HEK293 (cell line): Measurements from ENCODE around the gene CD9.
"Not testable (repeated sequence)": the region's sequence is repeated elsewhere in the genome, so short reads cannot be mapped to it uniquely, and the experiment has no call there.

ENCODE experiments used
- CTCF ChIA-PET: fragments of 350-600 bp; formaldehyde crosslinking; extraction: SDS; loops from one replicate; lab custom pipeline; 2021; ENCODE audit warnings: antibody characterized with exemption; lab: Yijun Ruan, JAX
- POLR2A ChIA-PET: fragments of 300-600 bp; formaldehyde crosslinking; extraction: SDS; loops from one replicate; lab custom pipeline; 2020; ENCODE audit warnings: antibody characterized with exemption, inconsistent platforms; lab: Yijun Ruan, JAX
- H3K27ac ChIP-seq: fragments of 200-500 bp; sonication (Bioruptor generic); 2 replicates; pipeline ENCODE4 v1.5.1; 2014; ENCODE audit warnings: low read depth, low read length, control low read depth, inconsistent platforms; ENCODE audit errors: extremely low read depth
- H3K36me3 ChIP-seq, 2 experiments: fragments of 200-500 bp in 1 of 2; sonication (Bioruptor generic) in 1 of 2; 1 replicate in 1 of 2; 2 replicates in 1 of 2; pipeline ENCODE4 v1.5.1; 2014 to 2017; ENCODE audit warnings: inconsistent platforms in 2 of 2, low read length in 2 of 2; ENCODE audit not compliant: control insufficient read depth in 2 of 2, insufficient read depth in 1 of 2
- H3K4me1 ChIP-seq: fragments of 200-500 bp; sonication (Bioruptor generic); 2 replicates; pipeline ENCODE4 v1.5.1; 2014; ENCODE audit warnings: mild to moderate bottlenecking, low read length, inconsistent platforms; ENCODE audit not compliant: control insufficient read depth, insufficient read depth
- H3K4me3 ChIP-seq: 2 replicates; pipeline ENCODE4 v1.5.1; 2011; ENCODE audit warnings: low read depth, mild to moderate bottlenecking, control low read depth, low read length, moderate library complexity
- H3K9me3 ChIP-seq: fragments of 200-500 bp; sonication (Bioruptor generic); 2 replicates; pipeline ENCODE4 v1.5.1; 2014; ENCODE audit warnings: low read depth, low read length, inconsistent platforms; ENCODE audit not compliant: control insufficient read depth, insufficient read depth
- MYNN ChIP-seq: fragments of 450-650 bp; formaldehyde crosslinking; IDR thresholded peaks from 2 replicates; pipeline ENCODE4 v1.5.1; 2016; ENCODE audit warnings: missing biosample characterization, missing genetic modification characterization, borderline replicate concordance
- ZNF10 ChIP-seq: fragments of 450-650 bp; formaldehyde crosslinking; IDR thresholded peaks from 2 replicates; pipeline ENCODE4 v1.5.1; 2017; ENCODE audit warnings: missing biosample characterization, missing genetic modification characterization
- ZNF112 ChIP-seq: fragments of 450-650 bp; formaldehyde crosslinking; IDR thresholded peaks from 2 replicates; pipeline ENCODE4 v1.5.0; 2017; ENCODE audit warnings: missing biosample characterization, missing genetic modification characterization
- ZNF211 ChIP-seq: fragments of 450-650 bp; formaldehyde crosslinking; IDR thresholded peaks from 2 replicates; pipeline ENCODE4 v1.5.1; 2016; ENCODE audit warnings: low read depth, missing biosample characterization, missing genetic modification characterization
- ZNF239 ChIP-seq: fragments of 450-650 bp; formaldehyde crosslinking; IDR thresholded peaks from 2 replicates; pipeline ENCODE4 v1.5.1; 2016; ENCODE audit warnings: missing biosample characterization, missing genetic modification characterization
- ZNF692 ChIP-seq: fragments of 450-650 bp; formaldehyde crosslinking; IDR thresholded peaks from 2 replicates; pipeline ENCODE4 v1.5.1; 2016; ENCODE audit warnings: missing biosample characterization, missing genetic modification characterization
- TF ChIP-seq, protein P1 (sequence below): fragments of 450-650 bp; formaldehyde crosslinking; IDR thresholded peaks from 2 replicates; pipeline ENCODE4 v1.5.1; 2016; ENCODE audit warnings: missing biosample characterization, missing genetic modification characterization, borderline replicate concordance
- TF ChIP-seq, protein P2 (sequence below): fragments of 450-650 bp; formaldehyde crosslinking; IDR thresholded peaks from 2 replicates; pipeline ENCODE4 v1.5.1; 2016; ENCODE audit warnings: missing biosample characterization, missing genetic modification characterization, low read depth

The CD9 gene

DNA sequence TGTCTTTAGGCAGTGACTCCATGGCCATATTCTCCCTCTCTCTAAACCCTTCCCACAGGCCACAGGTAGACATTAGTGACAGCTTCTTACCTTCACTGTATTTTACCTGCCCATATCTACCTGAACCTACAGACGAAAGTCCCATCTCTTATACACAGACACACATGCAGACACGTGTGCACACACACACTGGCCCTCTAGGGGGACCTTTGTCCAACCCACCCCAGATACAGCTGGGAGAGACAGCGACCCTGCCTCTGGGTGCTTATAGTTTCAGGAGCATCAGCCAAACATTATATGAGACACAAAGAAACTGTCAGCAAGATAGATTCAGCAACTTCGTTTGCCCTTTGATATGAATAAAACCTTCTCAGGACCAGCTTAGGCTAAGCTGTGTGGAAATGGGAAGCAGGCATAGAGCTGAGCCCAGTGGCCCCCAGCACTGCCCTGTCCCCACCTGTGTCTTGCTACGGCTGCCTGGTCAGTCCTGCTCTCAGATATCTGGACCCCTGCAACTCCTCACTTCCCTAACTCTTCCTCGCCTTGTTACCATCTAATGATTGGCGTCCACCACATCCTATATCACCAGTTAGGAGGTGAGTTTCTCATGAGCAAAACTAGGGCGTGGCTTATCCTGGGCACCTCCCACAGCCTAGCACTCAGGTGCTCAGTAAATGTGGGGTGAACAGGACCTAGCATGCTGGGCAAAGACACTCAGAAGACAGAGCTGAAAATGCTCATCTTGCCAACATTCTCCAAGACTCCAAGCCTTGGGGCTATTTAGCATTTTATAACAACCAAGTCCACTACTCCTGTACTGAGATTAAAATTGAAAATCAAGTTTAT lies 12.0 kb upstream of the CD9 start:
- TF ChIP-seq ZNF692 (no peak), ZNF112 (tag by site-specific recombination) (no peak), MYNN (tag by site-specific recombination) (no peak)
- ChIA-PET CTCF (interaction anchor here (0.8 to 1.3 kb wide), 3 partner anchors 9 to 90 kb away, joined by 3 to 4 read pairs (median 3); no protein-coding TSS in a partner anchor), POLR2A (no interaction called here)
- no peaks in the 10 kb centered on the region for H3K4me1 ChIP-seq
- no peak overlapping the region for H3K27ac ChIP-seq
- no peaks in the 10 kb centered on the region for H3K9me3 ChIP-seq
- H3K36me3 ChIP-seq, result no peaks in the 10 kb centered on the region
- no peak overlapping the region for H3K4me3 ChIP-seq

DNA sequence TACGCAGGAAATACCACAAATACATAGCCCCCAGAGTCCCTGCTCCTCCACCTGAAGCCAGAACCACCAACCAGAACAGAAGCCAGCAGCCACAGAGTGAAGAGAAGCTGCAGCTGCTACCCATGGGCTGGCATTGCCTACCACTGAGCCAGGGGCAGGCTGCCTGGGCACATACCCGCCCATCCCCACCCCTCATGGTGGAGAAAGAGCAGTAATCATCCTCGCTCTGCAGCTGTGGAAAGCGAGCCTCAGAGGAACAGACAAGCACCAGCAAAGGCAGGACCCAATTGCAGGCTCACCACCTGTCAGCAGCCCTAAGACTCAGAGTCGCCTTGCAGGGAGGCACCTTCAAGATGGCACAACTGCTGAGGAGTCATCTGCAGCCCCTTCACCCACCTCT lies 11.2 kb upstream of the CD9 start:
- H3K9me3 ChIP-seq, result no peaks in the 10 kb centered on the region
- no peaks in the 10 kb centered on the region for H3K4me1 ChIP-seq
- POLR2A ChIA-PET, result no interaction called here
- no peak overlapping the region for H3K27ac ChIP-seq
- CTCF ChIA-PET, result no interaction called here
- H3K4me3 ChIP-seq, result no peak overlapping the region
- TF ChIP-seq ZNF10 (tag by site-specific recombination) (no peak), ZNF211 (tag by site-specific recombination) (no peak), ZNF239 (no peak)
- TF ChIP-seq, protein P1, sequence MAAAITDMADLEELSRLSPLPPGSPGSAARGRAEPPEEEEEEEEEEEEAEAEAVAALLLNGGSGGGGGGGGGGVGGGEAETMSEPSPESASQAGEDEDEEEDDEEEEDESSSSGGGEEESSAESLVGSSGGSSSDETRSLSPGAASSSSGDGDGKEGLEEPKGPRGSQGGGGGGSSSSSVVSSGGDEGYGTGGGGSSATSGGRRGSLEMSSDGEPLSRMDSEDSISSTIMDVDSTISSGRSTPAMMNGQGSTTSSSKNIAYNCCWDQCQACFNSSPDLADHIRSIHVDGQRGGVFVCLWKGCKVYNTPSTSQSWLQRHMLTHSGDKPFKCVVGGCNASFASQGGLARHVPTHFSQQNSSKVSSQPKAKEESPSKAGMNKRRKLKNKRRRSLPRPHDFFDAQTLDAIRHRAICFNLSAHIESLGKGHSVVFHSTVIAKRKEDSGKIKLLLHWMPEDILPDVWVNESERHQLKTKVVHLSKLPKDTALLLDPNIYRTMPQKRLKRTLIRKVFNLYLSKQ, result no peak
- TF ChIP-seq, protein P2, sequence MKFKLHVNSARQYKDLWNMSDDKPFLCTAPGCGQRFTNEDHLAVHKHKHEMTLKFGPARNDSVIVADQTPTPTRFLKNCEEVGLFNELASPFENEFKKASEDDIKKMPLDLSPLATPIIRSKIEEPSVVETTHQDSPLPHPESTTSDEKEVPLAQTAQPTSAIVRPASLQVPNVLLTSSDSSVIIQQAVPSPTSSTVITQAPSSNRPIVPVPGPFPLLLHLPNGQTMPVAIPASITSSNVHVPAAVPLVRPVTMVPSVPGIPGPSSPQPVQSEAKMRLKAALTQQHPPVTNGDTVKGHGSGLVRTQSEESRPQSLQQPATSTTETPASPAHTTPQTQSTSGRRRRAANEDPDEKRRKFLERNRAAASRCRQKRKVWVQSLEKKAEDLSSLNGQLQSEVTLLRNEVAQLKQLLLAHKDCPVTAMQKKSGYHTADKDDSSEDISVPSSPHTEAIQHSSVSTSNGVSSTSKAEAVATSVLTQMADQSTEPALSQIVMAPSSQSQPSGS (tag by site-specific recombination), result no peak
- H3K36me3 ChIP-seq, result no peaks in the 10 kb centered on the region

- H3K4me1 ChIP-seq, POLR2A ChIA-PET, H3K9me3 ChIP-seq, H3K36me3 ChIP-seq, H3K27ac ChIP-seq, H3K4me3 ChIP-seq: not testable (repeated sequence)
- CTCF ChIA-PET, result interaction anchor here (0.6 to 0.7 kb wide), 3 partner anchors 88 to 128 kb away, joined by 3 to 6 read pairs (median 5); no protein-coding TSS in a partner anchor
Observed at GRCh38 chr12:6189952-6190598, 10.1 kb upstream of the CD9 start.

GRCh38 chr12:6190767-6191530 lies 9.3 kb upstream of the CD9 start:
- H3K36me3 ChIP-seq, H3K4me1 ChIP-seq, POLR2A ChIA-PET, H3K4me3 ChIP-seq, H3K9me3 ChIP-seq, H3K27ac ChIP-seq: not testable (repeated sequence)
- CTCF ChIA-PET, result interaction anchor here (0.6 kb wide), 2 partner anchors 87 to 128 kb away, joined by 5 to 6 read pairs; no protein-coding TSS in a partner anchor
